ENCODE measurements around the gene PRELP.
"Not testable (repeated sequence)": the region's sequence is repeated elsewhere in the genome, so short reads cannot be mapped to it uniquely, and the experiment has no call there.

PRELP gene

GRCh38 chr1:203508463-203509073 lies 33.0 kb downstream of the PRELP start:
- Mint-ChIP-seq H3K9me3 (no peaks in the 10 kb centered on the region), H3K27ac (no peak overlapping the region), H3K4me1 (ENCODE audit: low read depth in 2 of 2) (peaks cover 0 to 6% of the 10 kb centered on the region in 2 donors), H3K4me3 (no peak overlapping the region), H3K27me3 (peaks cover 6 to 17% of the 10 kb centered on the region in 2 donors), H3K36me3 (ENCODE audit: insufficient read depth) (no peaks in the 10 kb centered on the region)
- ATAC-seq (replicated peaks) (no peak), DNase-seq (no peak)

GRCh38 chr1:203509135-203509534 lies 33.5 kb downstream of the PRELP start:
- H3K4me3 Mint-ChIP-seq: no peak overlapping the region

GRCh38 chr1:203511513-203511912 lies 35.9 kb downstream of the PRELP start:
- ATAC-seq (replicated peaks) (no peak), DNase-seq (no peak)
- no peak overlapping the region for H3K27ac Mint-ChIP-seq
- H3K4me3 Mint-ChIP-seq: no peak overlapping the region
- H3K36me3 Mint-ChIP-seq (ENCODE audit: insufficient read depth): no peaks in the 10 kb centered on the region
- no peaks in the 10 kb centered on the region for H3K9me3 Mint-ChIP-seq
- peaks cover 22 to 33% of the 10 kb centered on the region in 2 donors for H3K27me3 Mint-ChIP-seq
- peaks cover 0 to 2% of the 10 kb centered on the region in 2 donors for H3K4me1 Mint-ChIP-seq (ENCODE audit: low read depth in 2 of 2)

More at GRCh38 chr1:203509135-203509534, 33.5 kb downstream of the PRELP start:
- ATAC-seq (replicated peaks) (no peak), DNase-seq (no peak)
- Mint-ChIP-seq H3K27me3 (peaks cover 8 to 17% of the 10 kb centered on the region in 2 donors), H3K9me3 (no peaks in the 10 kb centered on the region), H3K4me1 (ENCODE audit: low read depth in 2 of 2) (peaks cover 0 to 6% of the 10 kb centered on the region in 2 donors), H3K27ac (no peak overlapping the region), H3K36me3 (ENCODE audit: insufficient read depth) (no peaks in the 10 kb centered on the region)

- Mint-ChIP-seq H3K4me1 (ENCODE audit: low read depth in 2 of 2) (peaks cover 0 to 2% of the 10 kb centered on the region in 2 donors), H3K27ac (no peak overlapping the region), H3K9me3 (no peaks in the 10 kb centered on the region), H3K27me3 (peaks cover 22 to 33% of the 10 kb centered on the region in 2 donors), H3K4me3 (no peak overlapping the region), H3K36me3 (ENCODE audit: insufficient read depth) (no peaks in the 10 kb centered on the region)
- no peak for ATAC-seq (replicated peaks)
- DNase-seq: no peak
These were observed 36.3 kb downstream of the PRELP start for GRCh38 chr1:203511930-203512329.

- no peak overlapping the region for H3K27ac Mint-ChIP-seq
- DNase-seq: no peak
- no peak overlapping the region for H3K4me3 Mint-ChIP-seq
- H3K9me3 Mint-ChIP-seq: no peaks in the 10 kb centered on the region
- no peaks in the 10 kb centered on the region for H3K36me3 Mint-ChIP-seq (ENCODE audit: insufficient read depth)
- H3K27me3 Mint-ChIP-seq: peaks cover 22 to 33% of the 10 kb centered on the region in 2 donors
- H3K4me1 Mint-ChIP-seq (ENCODE audit: low read depth in 2 of 2): peaks cover 0 to 2% of the 10 kb centered on the region in 2 donors
- ATAC-seq (replicated peaks): no peak
These were observed 36.9 kb downstream of the PRELP start for GRCh38 chr1:203512517-203512847.

GRCh38 chr1:203512848-203513584 lies 37.4 kb downstream of the PRELP start:
- peaks cover 22 to 33% of the 10 kb centered on the region in 2 donors for H3K27me3 Mint-ChIP-seq
- no peak overlapping the region for H3K4me3 Mint-ChIP-seq
- no peak overlapping the region for H3K27ac Mint-ChIP-seq
- peaks cover 0 to 2% of the 10 kb centered on the region in 2 donors for H3K4me1 Mint-ChIP-seq (ENCODE audit: low read depth in 2 of 2)
- no peaks in the 10 kb centered on the region for H3K9me3 Mint-ChIP-seq
- DNase-seq (no peak), ATAC-seq (replicated peaks) (peak; percentile 21)
- no peaks in the 10 kb centered on the region for H3K36me3 Mint-ChIP-seq (ENCODE audit: insufficient read depth)

- H3K27ac Mint-ChIP-seq: no peak overlapping the region
- no peaks in the 10 kb centered on the region for H3K9me3 Mint-ChIP-seq
- DNase-seq: no peak
- ATAC-seq (replicated peaks): no peak
- H3K4me3 Mint-ChIP-seq: no peak overlapping the region
- H3K27me3 Mint-ChIP-seq: peaks cover 22 to 36% of the 10 kb centered on the region in 2 donors
- H3K36me3 Mint-ChIP-seq (ENCODE audit: insufficient read depth): no peaks in the 10 kb centered on the region
- peaks cover 0 to 2% of the 10 kb centered on the region in 2 donors for H3K4me1 Mint-ChIP-seq (ENCODE audit: low read depth in 2 of 2)
These were observed 38.0 kb downstream of the PRELP start for GRCh38 chr1:203513585-203514031.

- Mint-ChIP-seq H3K27me3 (peaks cover 22 to 42% of the 10 kb centered on the region in 2 donors), H3K4me3 (no peak overlapping the region), H3K27ac (no peak overlapping the region), H3K4me1 (ENCODE audit: low read depth in 2 of 2) (peaks cover 0 to 2% of the 10 kb centered on the region in 2 donors), H3K36me3 (ENCODE audit: insufficient read depth) (no peaks in the 10 kb centered on the region), H3K9me3 (no peaks in the 10 kb centered on the region)
- ATAC-seq (replicated peaks) (no peak), DNase-seq (no peak)
These were observed 40.6 kb downstream of the PRELP start for GRCh38 chr1:203516184-203516583.

GRCh38 chr1:203516906-203517305 lies 41.3 kb downstream of the PRELP start:
- Mint-ChIP-seq H3K27me3 (peaks cover 22 to 42% of the 10 kb centered on the region in 2 donors), H3K4me1 (ENCODE audit: low read depth in 2 of 2) (peaks cover 0 to 2% of the 10 kb centered on the region in 2 donors), H3K4me3 (no peak overlapping the region), H3K36me3 (ENCODE audit: insufficient read depth) (no peaks in the 10 kb centered on the region), H3K27ac (no peak overlapping the region), H3K9me3 (no peaks in the 10 kb centered on the region)
- no peak for ATAC-seq (replicated peaks)
- no peak for DNase-seq

- Mint-ChIP-seq H3K27ac (no peak overlapping the region), H3K27me3 (peaks cover 19 to 41% of the 10 kb centered on the region in 2 donors), H3K9me3 (no peaks in the 10 kb centered on the region), H3K36me3 (ENCODE audit: insufficient read depth) (no peaks in the 10 kb centered on the region), H3K4me1 (ENCODE audit: low read depth in 2 of 2) (peaks cover 0 to 2% of the 10 kb centered on the region in 2 donors), H3K4me3 (no peak overlapping the region)
- ATAC-seq (replicated peaks) (no peak), DNase-seq (no peak)
These were observed 42.0 kb downstream of the PRELP start for GRCh38 chr1:203517426-203518110.

- DNase-seq; H3K9me3 Mint-ChIP-seq; H3K4me1 Mint-ChIP-seq (ENCODE audit: low read depth in 2 of 2); H3K4me3 Mint-ChIP-seq; H3K36me3 Mint-ChIP-seq (ENCODE audit: insufficient read depth); ATAC-seq (replicated peaks); H3K27ac Mint-ChIP-seq: not testable (repeated sequence)
- peaks cover 17 to 36% of the 10 kb centered on the region in 2 donors for H3K27me3 Mint-ChIP-seq
These were observed 42.5 kb downstream of the PRELP start for GRCh38 chr1:203518139-203518538.

- H3K4me3 Mint-ChIP-seq: no peak overlapping the region
- ATAC-seq (replicated peaks) (no peak), DNase-seq (no peak)
- peaks cover 17 to 32% of the 10 kb centered on the region in 2 donors for H3K27me3 Mint-ChIP-seq
- no peaks in the 10 kb centered on the region for H3K36me3 Mint-ChIP-seq (ENCODE audit: insufficient read depth)
- H3K27ac Mint-ChIP-seq: no peak overlapping the region
- H3K4me1 Mint-ChIP-seq (ENCODE audit: low read depth in 2 of 2): no peaks in the 10 kb centered on the region
- no peaks in the 10 kb centered on the region for H3K9me3 Mint-ChIP-seq
These were observed 42.9 kb downstream of the PRELP start for GRCh38 chr1:203518541-203518940.

- DNase-seq: no peak
- Mint-ChIP-seq H3K4me3 (no peak overlapping the region), H3K4me1 (ENCODE audit: low read depth in 2 of 2) (no peaks in the 10 kb centered on the region), H3K36me3 (ENCODE audit: insufficient read depth) (no peaks in the 10 kb centered on the region), H3K9me3 (no peaks in the 10 kb centered on the region), H3K27me3 (peaks cover 14 to 25% of the 10 kb centered on the region in 2 donors), H3K27ac (no peak overlapping the region)
- no peak for ATAC-seq (replicated peaks)
These were observed 43.6 kb downstream of the PRELP start for GRCh38 chr1:203519053-203519840.

Measured in effector memory CD8-positive, alpha-beta T cell (primary cell).